Activated naive CD4-positive, alpha-beta T cell treated with anti-CD3 and anti-CD28 coated beads, Interleukin-2, amount 50 U/mL, for 72 hours (primary cell): ENCODE measurements around the gene OTOA. TPM values are rescaled to one million over a fixed set of nuclear protein-coding genes. Genes with fewer than 3 reads are reported as not detected.
"Not testable (repeated sequence)": the region's sequence is repeated elsewhere in the genome, so short reads cannot be mapped to it uniquely, and the experiment has no call there.

Source experiments
- ATAC-seq, 2 donors: fragments of 150-1000 bp; cut with Tn5 transposase; 2 replicates each; pipeline ENCODE4 v1.10.0; 2021; ENCODE audit warnings: mild to moderate bottlenecking in 2 of 2, moderate library complexity in 2 of 2
- DNase-seq, 2 donors: peaks; one replicate each; pipeline ENCODE4 v3.0.0; 2021 to 2022; ENCODE audit warnings: low spot score in 2 of 2
- H3K27ac Mint-ChIP-seq, 2 donors: one replicate each; pipeline ENCODE4 v1.8.0; 2022; ENCODE audit warnings: mild to moderate bottlenecking in 2 of 2, mixed read lengths in 2 of 2
- H3K36me3 Mint-ChIP-seq, 2 donors: one replicate each; pipeline ENCODE4 v1.8.0; 2022; ENCODE audit warnings: mixed read lengths in 2 of 2
- H3K9me3 Mint-ChIP-seq, 2 donors: one replicate each; pipeline ENCODE4 v1.8.0; 2022; ENCODE audit warnings: mixed read lengths in 2 of 2
- total RNA-seq, 2 donors: library from RNA; stranded (reverse); gene quantifications; one replicate each; pipeline ENCODE4 v1.2.3, GENCODE V29; 2022

Gene OTOA
- total RNA-seq, 2 donors from 2014 or later = 0.12 to 0.18 TPM

DNA sequence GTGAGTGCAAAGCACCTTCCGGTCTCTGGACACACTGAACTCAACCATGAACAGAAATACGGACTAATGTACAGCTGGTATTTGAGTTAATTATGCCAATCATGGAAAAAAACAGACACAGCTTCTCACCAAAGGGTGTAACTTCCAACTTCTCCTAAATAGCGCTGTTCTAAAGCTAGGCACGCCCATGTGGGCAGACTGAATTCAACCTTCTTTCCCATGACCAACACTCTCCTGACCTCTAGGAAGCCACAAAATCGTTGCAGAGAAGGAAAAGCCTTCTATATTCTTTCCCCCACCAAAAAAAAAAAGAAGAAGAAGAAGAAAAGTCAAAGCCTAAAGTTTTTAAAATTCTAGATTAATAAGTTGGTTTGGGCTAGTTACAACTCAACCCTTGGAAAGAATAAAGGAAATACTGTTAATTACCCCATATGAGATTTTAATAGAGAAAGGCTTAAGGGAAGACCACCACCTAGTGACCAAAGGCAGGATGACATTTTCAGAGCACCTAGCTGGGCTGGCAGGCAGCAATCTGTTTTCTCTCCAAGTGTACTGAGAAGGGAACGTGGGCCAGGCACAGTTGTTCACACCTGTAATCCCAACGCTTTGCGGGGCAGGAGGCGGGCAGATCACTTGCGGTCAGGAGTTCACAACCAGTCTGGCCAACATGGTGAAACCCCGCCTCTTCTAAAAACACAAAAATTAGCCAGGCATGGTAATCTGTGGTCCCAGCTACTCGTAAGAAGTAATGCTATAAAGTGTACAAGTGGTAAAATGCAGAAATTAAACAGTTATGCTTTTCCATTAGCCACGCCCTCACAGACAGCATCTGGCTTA lies 138.0 kb downstream of the OTOA start:
- ATAC-seq = peak; percentile 59 to 62
- not testable (repeated sequence) for H3K9me3 Mint-ChIP-seq, DNase-seq, H3K27ac Mint-ChIP-seq, H3K36me3 Mint-ChIP-seq

DNA sequence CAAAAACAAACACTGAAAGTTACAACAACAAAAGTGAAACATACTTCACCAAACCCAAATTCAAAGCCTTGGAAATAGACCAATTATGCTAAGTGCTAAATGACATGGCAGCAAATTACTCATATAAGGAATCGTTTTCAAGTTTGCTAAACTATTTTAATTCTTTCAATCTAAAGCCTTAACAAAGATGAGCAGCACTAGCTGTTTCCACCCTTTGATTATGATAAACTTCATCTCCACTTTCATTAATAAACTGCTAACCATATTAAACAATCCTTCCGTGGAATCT lies 138.6 kb downstream of the OTOA start:
- not testable (repeated sequence) for H3K27ac Mint-ChIP-seq, H3K9me3 Mint-ChIP-seq, DNase-seq, H3K36me3 Mint-ChIP-seq
- ATAC-seq = peak in 1 of 2 donors; percentile 73

Other genes starting within 250 kb of the OTOA start
- gene METTL9, start 64.4 kb upstream of the OTOA start, total RNA-seq = 100 to 1,000 TPM in 1 of 2 donors, 10 to 100 TPM in 1; 92.2 to 117 TPM
- gene IGSF6, start 11.4 kb upstream of the OTOA start, total RNA-seq = under 1 TPM in 1 of 2 donors, not detected in 1; 0.30 TPM
- gene NPIPB4, start 193.8 kb downstream of the OTOA start, total RNA-seq = 100 to 1,000 TPM; 230 to 277 TPM